ENCODE measurements around the gene CPT2. TPM values are rescaled to one million over a fixed set of nuclear protein-coding genes. Genes with fewer than 3 reads are reported as not detected.

CPT2 gene
- total RNA-seq, 1 donor from 2014 or later: 19.0 TPM

- H3K4me1 Mint-ChIP-seq: no peaks in the 10 kb centered on the region
- Histone ChIP-seq H2AFZ (replicated peaks) (no peak overlapping the region), H3K4me1 (no peaks in the 10 kb centered on the region), H3K4me3 (no peak overlapping the region), H4K20me1 (ENCODE audit: low read depth) (no peaks in the 10 kb centered on the region), H3K4me2 (no peak overlapping the region), H3K36me3 (peaks cover 40% of the 10 kb centered on the region), H3K9me3 (ENCODE audit: low read depth) (peaks cover 15% of the 10 kb centered on the region), H3K27ac (no peak overlapping the region), H3F3A (ENCODE audit: low read depth) (no peaks in the 10 kb centered on the region), H3K79me2 (ENCODE audit: low read depth) (no peaks in the 10 kb centered on the region), H3K27me3 (no peaks in the 10 kb centered on the region), H3K9ac (no peak overlapping the region)
- no peak overlapping the region for H3K27ac Mint-ChIP-seq
- H3K36me3 Mint-ChIP-seq: peaks cover 60% of the 10 kb centered on the region
- H3K4me3 Mint-ChIP-seq: no peak overlapping the region
- no peak for DNase-seq (ENCODE audit: low spot score)
- H3K9me3 Mint-ChIP-seq: peaks cover 30% of the 10 kb centered on the region
- peaks cover 4% of the 10 kb centered on the region for H3K27me3 Mint-ChIP-seq (ENCODE audit: insufficient read depth, low read depth)
- TF ChIP-seq EZH2phosphoT487 (IDR thresholded peaks at IDR 0.05): no peak
- no peak for TF ChIP-seq EZH2 (IDR thresholded peaks at IDR 0.05)
- no peak for TF ChIP-seq CTCF (IDR thresholded peaks at IDR 0.05)
Observed at GRCh38 chr1:53206735-53207379, 10.2 kb downstream of the CPT2 start.

GRCh38 chr1:53207726-53208125 lies 11.1 kb downstream of the CPT2 start:
- Histone ChIP-seq H3K4me3 (no peak overlapping the region), H3K4me2 (no peak overlapping the region), H3F3A (ENCODE audit: low read depth) (no peaks in the 10 kb centered on the region), H3K27ac (no peak overlapping the region), H4K20me1 (ENCODE audit: low read depth) (no peaks in the 10 kb centered on the region), H3K4me1 (no peaks in the 10 kb centered on the region), H3K27me3 (no peaks in the 10 kb centered on the region), H2AFZ (replicated peaks) (no peak overlapping the region), H3K36me3 (peaks cover 39% of the 10 kb centered on the region), H3K9ac (no peak overlapping the region), H3K9me3 (ENCODE audit: low read depth) (peaks cover 15% of the 10 kb centered on the region), H3K79me2 (ENCODE audit: low read depth) (no peaks in the 10 kb centered on the region)
- no peak overlapping the region for H3K27ac Mint-ChIP-seq
- H3K4me3 Mint-ChIP-seq: no peak overlapping the region
- H3K9me3 Mint-ChIP-seq: peaks cover 29% of the 10 kb centered on the region
- TF ChIP-seq EZH2 (IDR thresholded peaks at IDR 0.05): no peak
- no peak for TF ChIP-seq CTCF (IDR thresholded peaks at IDR 0.05)
- TF ChIP-seq EZH2phosphoT487 (IDR thresholded peaks at IDR 0.05): no peak
- peaks cover 4% of the 10 kb centered on the region for H3K27me3 Mint-ChIP-seq (ENCODE audit: insufficient read depth, low read depth)
- H3K36me3 Mint-ChIP-seq: peaks cover 61% of the 10 kb centered on the region
- no peak for DNase-seq (ENCODE audit: low spot score)
- no peaks in the 10 kb centered on the region for H3K4me1 Mint-ChIP-seq

- no peaks in the 10 kb centered on the region for H3K27me3 ChIP-seq
- Mint-ChIP-seq H3K36me3 (peaks cover 49% of the 10 kb centered on the region), H3K4me3 (no peak overlapping the region), H3K27ac (no peak overlapping the region), H3K4me1 (no peaks in the 10 kb centered on the region), H3K27me3 (ENCODE audit: insufficient read depth, low read depth) (peaks cover 4% of the 10 kb centered on the region), H3K9me3 (peaks cover 19% of the 10 kb centered on the region)
- no peak for DNase-seq (ENCODE audit: low spot score)
- H2AFZ ChIP-seq (replicated peaks): no peak overlapping the region
- peaks cover 21% of the 10 kb centered on the region for H3K36me3 ChIP-seq
- no peak overlapping the region for H3K9ac ChIP-seq
- H3K27ac ChIP-seq: no peak overlapping the region
- no peak overlapping the region for H3K4me3 ChIP-seq
- TF ChIP-seq CTCF (IDR thresholded peaks at IDR 0.05) (no peak), EZH2phosphoT487 (IDR thresholded peaks at IDR 0.05) (no peak), EZH2 (IDR thresholded peaks at IDR 0.05) (no peak)
- H4K20me1 ChIP-seq (ENCODE audit: low read depth): no peaks in the 10 kb centered on the region
- H3K79me2 ChIP-seq (ENCODE audit: low read depth): no peaks in the 10 kb centered on the region
- H3K4me2 ChIP-seq: no peak overlapping the region
- peaks cover 14% of the 10 kb centered on the region for H3K9me3 ChIP-seq (ENCODE audit: low read depth)
- no peaks in the 10 kb centered on the region for H3K4me1 ChIP-seq
- H3F3A ChIP-seq (ENCODE audit: low read depth): peaks cover 6% of the 10 kb centered on the region
Observed at GRCh38 chr1:53210352-53210751, 13.7 kb downstream of the CPT2 start.
